SK-N-SH (cell line): ENCODE measurements around the gene NAV2. TPM values are rescaled to one million over a fixed set of nuclear protein-coding genes. Genes with fewer than 3 reads are reported as not detected.

Source experiments
- CTCF ChIA-PET: fragments of 300-600, 350-600 bp; formaldehyde crosslinking; extraction: SDS; loops from one replicate; lab custom pipeline; 2021; lab: Yijun Ruan, JAX
- POLR2A ChIA-PET: fragments of 350-600 bp; sonication (Branson Sonifier 250); formaldehyde crosslinking; extraction: SDS; loops from one replicate; lab custom pipeline; 2020; ENCODE audit warnings: antibody characterized with exemption, inconsistent platforms; lab: Yijun Ruan, JAX
- DNase-seq: peaks from one replicate; pipeline ENCODE4 v3.0.0; 2012
- H2AFZ ChIP-seq: fragments of 200-600 bp; sonication (generic); 2 replicates; pipeline ENCODE4 v1.8.1; 2016; ENCODE audit warnings: antibody characterized with exemption, mild to moderate bottlenecking, low read depth
- H3F3A ChIP-seq: fragments of 200-600 bp; sonication (generic); replicated peaks from 2 replicates; pipeline ENCODE3; 2016; ENCODE audit warnings: antibody characterized with exemption, mild to moderate bottlenecking; ENCODE audit not compliant: insufficient read depth
- H3K27ac ChIP-seq, 2 experiments: fragments of 200-500 bp in 1 of 2; fragments of 200-600 bp in 1 of 2; sonication (Bioruptor generic) in 1 of 2; sonication (generic), shearing (Covaris generic) in 1 of 2; 2 replicates each; pipeline versions ENCODE4 v1.5.1 to v1.6.1; 2014 to 2016; ENCODE audit warnings: low read depth in 2 of 2, inconsistent platforms in 1 of 2, low read length in 1 of 2, mild to moderate bottlenecking in 1 of 2, mixed read lengths in 1 of 2
- H3K27me3 ChIP-seq: fragments of 200-600 bp; sonication (generic), shearing (Covaris generic); 2 replicates; pipeline ENCODE4 v1.6.1; 2016; ENCODE audit warnings: mixed run types; ENCODE audit not compliant: insufficient read depth
- H3K36me3 ChIP-seq, 2 experiments: fragments of 200-500 bp in 1 of 2; fragments of 200-600 bp in 1 of 2; sonication (Bioruptor generic) in 1 of 2; sonication (generic) in 1 of 2; replicated peaks in 1 of 2; 2 replicates each; pipeline versions ENCODE3 to v1.5.1; 2014 to 2016; ENCODE audit warnings: low read length in 1 of 2, mild to moderate bottlenecking in 1 of 2; ENCODE audit not compliant: insufficient read depth in 2 of 2, control insufficient read depth in 1 of 2
- H3K4me1 ChIP-seq, 2 experiments: fragments of 200-500 bp in 1 of 2; fragments of 200-600 bp in 1 of 2; sonication (Bioruptor generic) in 1 of 2; sonication (generic), shearing (Covaris generic) in 1 of 2; 2 replicates each; pipeline versions ENCODE4 v1.5.1 to v1.6.1; 2014 to 2016; ENCODE audit warnings: low read depth in 1 of 2, low read length in 1 of 2, mixed run types in 1 of 2; ENCODE audit not compliant: insufficient read depth in 2 of 2, control insufficient read depth in 1 of 2
- H3K4me2 ChIP-seq: fragments of 200-600 bp; sonication (generic), shearing (Covaris generic); 2 replicates; pipeline ENCODE4 v1.6.1; 2017; ENCODE audit warnings: mixed run types
- H3K4me3 ChIP-seq, 2 experiments: fragments of 200-500 bp in 1 of 2; fragments of 200-600 bp in 1 of 2; sonication (Bioruptor generic) in 1 of 2; sonication (generic), shearing (Covaris generic) in 1 of 2; 2 replicates each; pipeline versions ENCODE4 v1.5.1 to v1.8.1; 2014 to 2016; ENCODE audit warnings: low read depth in 2 of 2, inconsistent platforms in 1 of 2, low read length in 1 of 2, mild to moderate bottlenecking in 1 of 2, mixed read lengths in 1 of 2, moderate library complexity in 1 of 2
- H3K79me2 ChIP-seq: fragments of 200-600 bp; sonication (generic); 2 replicates; pipeline ENCODE4 v1.8.1; 2017; ENCODE audit warnings: mild to moderate bottlenecking; ENCODE audit not compliant: insufficient read depth
- H3K9ac ChIP-seq: fragments of 200-600 bp; sonication (generic); 2 replicates; pipeline ENCODE4 v1.6.1; 2017; ENCODE audit warnings: mixed run types
- H3K9me2 ChIP-seq: fragments of 200-600 bp; sonication (generic); 2 replicates; pipeline ENCODE4 v1.6.1; 2017; ENCODE audit warnings: mixed run types
- H3K9me3 ChIP-seq: fragments of 200-600 bp; sonication (generic); 2 replicates; pipeline ENCODE4 v1.6.1; 2017; ENCODE audit warnings: mixed run types, mild to moderate bottlenecking, moderate library complexity
- H4K20me1 ChIP-seq: fragments of 200-600 bp; sonication (generic); 2 replicates; pipeline ENCODE4 v1.6.1; 2017; ENCODE audit warnings: mild to moderate bottlenecking, mixed run types; ENCODE audit not compliant: insufficient read depth
- CTCF ChIP-seq: fragments of 200-600 bp; sonication (generic); IDR thresholded peaks from 2 replicates; pipeline ENCODE4 v1.6.1; 2017; ENCODE audit warnings: antibody characterized with exemption, mild to moderate bottlenecking, moderate library complexity
- ELF1 ChIP-seq: IDR thresholded peaks from 2 replicates; pipeline ENCODE4 v1.4.0; 2012
- EZH2phosphoT487 ChIP-seq: fragments of 200-600 bp; sonication (generic); IDR thresholded peaks from 2 replicates; pipeline ENCODE4 v1.6.1; 2017; ENCODE audit warnings: low read depth, mixed run types, mild to moderate bottlenecking, antibody characterized with exemption, moderate library complexity, borderline replicate concordance
- GABPA ChIP-seq: IDR thresholded peaks from 2 replicates; pipeline ENCODE4 v1.4.0; 2012; ENCODE audit warnings: low read depth, mild to moderate bottlenecking
- GATA2 ChIP-seq: sonication (generic); formaldehyde crosslinking; IDR thresholded peaks from 2 replicates; pipeline ENCODE4 v1.5.0; 2020; ENCODE audit warnings: mild to moderate bottlenecking, missing genetic modification reagents
- IRF3 ChIP-seq: fragments of 150-350 bp; IDR thresholded peaks from 2 replicates; pipeline ENCODE4 v1.6.1; 2016; ENCODE audit warnings: mild to moderate bottlenecking, low read depth, low read length
- JUND ChIP-seq: IDR thresholded peaks from 2 replicates; pipeline ENCODE4 v1.4.0; 2012
- MAX ChIP-seq: IDR thresholded peaks from 2 replicates; pipeline ENCODE4 v1.4.0; 2012; ENCODE audit warnings: low read depth
- MEF2A ChIP-seq: IDR thresholded peaks from 2 replicates; pipeline ENCODE4 v1.4.0; 2012; ENCODE audit warnings: low read depth, borderline replicate concordance
- NRF1 ChIP-seq: IDR thresholded peaks from 2 replicates; pipeline ENCODE4 v1.6.1; 2012; ENCODE audit warnings: low read depth, mild to moderate bottlenecking, low read length
- PBX3 ChIP-seq: IDR thresholded peaks from 2 replicates; pipeline ENCODE4; 2012
- REST ChIP-seq: IDR thresholded peaks from 2 replicates; pipeline ENCODE4 v1.6.1; 2012; ENCODE audit warnings: mild to moderate bottlenecking, low read depth, low read length, moderate library complexity
- RXRA ChIP-seq: IDR thresholded peaks from 2 replicates; pipeline ENCODE4 v1.4.0; 2012; ENCODE audit warnings: low read depth, mild to moderate bottlenecking, borderline replicate concordance
- TAF1 ChIP-seq: IDR thresholded peaks from 2 replicates; pipeline ENCODE4 v1.6.1; 2012; ENCODE audit warnings: low read depth, mild to moderate bottlenecking, low read length, moderate library complexity, borderline replicate concordance
- USF1 ChIP-seq: IDR thresholded peaks from 2 replicates; pipeline ENCODE4 v1.4.0; 2012; ENCODE audit warnings: low read depth, borderline replicate concordance
- WGBS: methylation state at CpG from one replicate; pipeline ENCODE4 v1.1.6; 2017; ENCODE audit warnings: low lambda C conversion rate; 5-methylcytosine and 5-hydroxymethylcytosine counted together
- polyA plus RNA-seq, 3 experiments: library from polyadenylated mRNA; depleted of rRNA; stranded (reverse); fragments of >200 nt; gene quantifications; 2 replicates each; pipeline ENCODE4 v1.2.3, GENCODE V29; 2012

Gene NAV2
- polyA plus RNA-seq, 1 of the 3 experiments (the other 2 are of a cell fraction): 26.2 TPM

GRCh38 chr11:19828382-19829108 is 115.9 kb downstream of the NAV2 start:
- Histone ChIP-seq H2AFZ (no peak overlapping the region), H3F3A (peaks cover 6% of the 10 kb centered on the region), H3K9me2 (no peaks in the 10 kb centered on the region), H3K27me3 (no peaks in the 10 kb centered on the region), H3K4me2 (no peak overlapping the region), H3K4me1 (peaks cover 0 to 17% of the 10 kb centered on the region in 2 experiments; a peak in 1 of 4 replicates), H3K27ac (no peak overlapping the region), H3K4me3 (no peak overlapping the region), H3K79me2 (peaks cover 98% of the 10 kb centered on the region), H3K36me3 (peaks cover 16 to 43% of the 10 kb centered on the region in 2 experiments), H4K20me1 (peaks cover 95% of the 10 kb centered on the region), H3K9me3 (no peaks in the 10 kb centered on the region), H3K9ac (no peak overlapping the region)
- CTCF ChIA-PET: interaction anchor here (0.7 to 1.9 kb wide), 4 partner anchors 12 to 75 kb away, joined by 3 to 8 read pairs (median 4); no protein-coding TSS in a partner anchor
- no peak for TF ChIP-seq NRF1
- no peak for TF ChIP-seq IRF3
- no peak for DNase-seq
- POLR2A ChIA-PET: no interaction called here
- 73% methylated on average over 12 of the region's 12 CpGs for WGBS

GRCh38 chr11:19829109-19829837 is 116.6 kb downstream of the NAV2 start:
- no peak for DNase-seq
- peaks cover 23 to 50% of the 10 kb centered on the region in 2 experiments for H3K36me3 ChIP-seq
- peaks cover 98% of the 10 kb centered on the region for H3K79me2 ChIP-seq
- H3K4me1 ChIP-seq: peaks cover 0 to 17% of the 10 kb centered on the region in 2 experiments; a peak in 1 of 4 replicates
- WGBS: 64% methylated on average over 7 of the region's 7 CpGs
- no peaks in the 10 kb centered on the region for H3K9me2 ChIP-seq
- H3K27ac ChIP-seq: no peak overlapping the region
- peaks cover 2% of the 10 kb centered on the region for H3F3A ChIP-seq
- H3K9me3 ChIP-seq: no peaks in the 10 kb centered on the region
- ChIA-PET CTCF (interaction anchor here (0.7 to 1.9 kb wide), 4 partner anchors 13 to 74 kb away, joined by 3 to 8 read pairs (median 3); no protein-coding TSS in a partner anchor), POLR2A (no interaction called here)
- no peak overlapping the region for H3K4me2 ChIP-seq
- H2AFZ ChIP-seq: no peak overlapping the region
- H3K27me3 ChIP-seq: no peaks in the 10 kb centered on the region
- peaks cover 95% of the 10 kb centered on the region for H4K20me1 ChIP-seq
- H3K9ac ChIP-seq: no peak overlapping the region
- H3K4me3 ChIP-seq: no peak overlapping the region
- TF ChIP-seq TAF1 (no peak), GABPA (no peak), PBX3 (no peak), JUND (no peak), GATA2 (CRISPR knock-in tag) (no peak), ELF1 (no peak), REST (no peak), RXRA (no peak), MAX (no peak), MEF2A (no peak), CTCF (no peak), USF1 (no peak), EZH2phosphoT487 (no peak)
